Lower leg skin (tissue), 3 donors: ENCODE measurements around the gene NFASC.

Experiments used
- POLR2A ChIP-seq, 2 donors: fragments of 450-650 bp; IDR thresholded peaks; one replicate each; pipeline ENCODE4 v1.6.1; 2016 to 2017; ENCODE audit warnings: antibody characterized with exemption in 2 of 2, mild to moderate bottlenecking in 1 of 2, moderate library complexity in 1 of 2
- TF ChIP-seq, protein P1 (sequence below), 3 donors: fragments of 450-650 bp; IDR thresholded peaks; one replicate each; pipeline ENCODE4 v1.5.1; 2016; ENCODE audit warnings: antibody characterized with exemption in 3 of 3, mild to moderate bottlenecking in 3 of 3, moderate library complexity in 2 of 3

DNA sequence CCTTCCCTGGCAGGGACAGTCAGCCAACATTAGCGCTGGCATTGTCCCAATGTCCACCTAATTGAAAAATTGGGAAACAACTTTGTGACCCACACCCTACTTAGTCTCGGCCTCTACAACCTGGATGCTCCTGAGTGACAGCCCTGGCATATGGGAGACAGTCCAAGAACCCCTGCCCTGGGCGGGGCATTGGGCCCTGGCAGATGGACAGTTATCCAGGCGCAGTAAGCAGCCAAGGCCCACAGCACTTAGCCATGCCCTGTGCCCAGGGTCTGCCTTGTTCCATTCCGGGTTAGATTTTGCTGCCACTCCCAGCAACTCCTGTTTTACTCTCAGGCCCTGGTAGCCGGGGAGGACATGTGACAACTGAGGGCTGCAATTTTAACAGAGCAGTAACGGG is 50.3 kb downstream of the NFASC start:
- TF ChIP-seq POLR2A (IDR thresholded peaks at IDR 0.05): no peak
- TF ChIP-seq, protein P1, sequence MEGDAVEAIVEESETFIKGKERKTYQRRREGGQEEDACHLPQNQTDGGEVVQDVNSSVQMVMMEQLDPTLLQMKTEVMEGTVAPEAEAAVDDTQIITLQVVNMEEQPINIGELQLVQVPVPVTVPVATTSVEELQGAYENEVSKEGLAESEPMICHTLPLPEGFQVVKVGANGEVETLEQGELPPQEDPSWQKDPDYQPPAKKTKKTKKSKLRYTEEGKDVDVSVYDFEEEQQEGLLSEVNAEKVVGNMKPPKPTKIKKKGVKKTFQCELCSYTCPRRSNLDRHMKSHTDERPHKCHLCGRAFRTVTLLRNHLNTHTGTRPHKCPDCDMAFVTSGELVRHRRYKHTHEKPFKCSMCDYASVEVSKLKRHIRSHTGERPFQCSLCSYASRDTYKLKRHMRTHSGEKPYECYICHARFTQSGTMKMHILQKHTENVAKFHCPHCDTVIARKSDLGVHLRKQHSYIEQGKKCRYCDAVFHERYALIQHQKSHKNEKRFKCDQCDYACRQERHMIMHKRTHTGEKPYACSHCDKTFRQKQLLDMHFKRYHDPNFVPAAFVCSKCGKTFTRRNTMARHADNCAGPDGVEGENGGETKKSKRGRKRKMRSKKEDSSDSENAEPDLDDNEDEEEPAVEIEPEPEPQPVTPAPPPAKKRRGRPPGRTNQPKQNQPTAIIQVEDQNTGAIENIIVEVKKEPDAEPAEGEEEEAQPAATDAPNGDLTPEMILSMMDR (IDR thresholded peaks at IDR 0.05): no peak
